Esophagus muscularis mucosa (tissue), 4 donors: Measurements from ENCODE around the gene PUDP.

ENCODE experiments used
- EP300 ChIP-seq: sonication (generic); formaldehyde crosslinking; IDR thresholded peaks from one replicate; pipeline ENCODE4 v1.6.1; 2017; ENCODE audit warnings: antibody characterized with exemption
- POLR2A ChIP-seq: fragments of 450-650 bp; IDR thresholded peaks from one replicate; pipeline ENCODE4 v1.6.1; 2017; ENCODE audit warnings: antibody characterized with exemption, moderate library complexity, mild to moderate bottlenecking, low read depth
- POLR2AphosphoS5 ChIP-seq, 2 donors: sonication (generic); formaldehyde crosslinking; IDR thresholded peaks; one replicate each; pipeline ENCODE4 v1.6.1; 2017; ENCODE audit warnings: antibody characterized with exemption in 2 of 2
- TF ChIP-seq, protein P1 (sequence below), 3 experiments: fragments of 200-600 bp in 2 of 3; fragments of 450-650 bp in 1 of 3; sonication (generic) in 2 of 3; IDR thresholded peaks; one replicate each; pipeline ENCODE4 v1.5.1; 2017 to 2019; ENCODE audit warnings: antibody characterized with exemption in 3 of 3, mild to moderate bottlenecking in 2 of 3, moderate library complexity in 1 of 3

DNA sequence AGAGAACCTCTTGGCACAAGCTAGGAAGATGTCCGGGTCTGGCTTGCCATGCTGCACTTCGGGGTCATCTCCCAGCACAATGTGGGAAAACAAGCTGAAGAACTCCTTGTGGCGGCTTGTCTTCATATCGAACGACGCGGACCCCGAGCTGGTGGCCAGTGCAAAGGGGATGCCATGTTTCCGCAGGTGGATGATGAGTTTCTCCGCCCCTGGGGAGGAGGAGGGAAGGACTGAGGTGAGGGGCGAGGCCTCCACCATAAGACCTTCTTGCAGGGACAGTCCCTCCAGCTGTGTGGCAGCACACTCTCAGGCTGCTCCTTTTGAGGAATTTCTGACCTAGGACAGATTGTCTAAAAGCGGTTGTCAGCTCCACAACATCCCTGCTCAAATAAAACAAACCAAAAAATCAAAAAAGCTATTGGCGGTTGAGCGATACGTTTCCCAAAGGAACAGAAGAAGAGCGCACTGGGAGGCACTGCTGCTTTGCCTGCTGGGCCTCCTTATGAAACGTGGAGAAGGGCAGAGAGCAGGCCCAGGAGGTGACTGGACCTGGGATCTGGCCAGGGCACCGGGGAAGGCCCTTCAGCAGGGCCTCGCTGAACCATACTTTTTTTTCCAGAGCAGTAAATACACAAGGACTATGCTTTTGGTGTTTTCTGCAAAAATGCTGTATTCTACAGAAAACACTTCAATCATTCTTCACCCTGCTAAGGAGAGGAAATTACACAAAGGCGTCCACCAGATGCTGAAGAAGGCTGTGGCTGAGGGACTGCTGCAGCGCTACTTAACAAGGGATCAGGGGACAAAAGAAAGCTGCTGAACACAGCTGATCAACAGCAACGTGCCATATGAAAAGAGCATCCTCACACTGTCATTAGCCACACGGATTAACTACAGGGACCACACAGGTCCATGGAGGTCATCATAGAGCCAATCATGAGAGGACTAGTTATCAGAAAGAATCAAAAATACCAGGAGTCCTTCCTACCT, 70.4 kb downstream of the PUDP start:
- TF ChIP-seq, protein P1, sequence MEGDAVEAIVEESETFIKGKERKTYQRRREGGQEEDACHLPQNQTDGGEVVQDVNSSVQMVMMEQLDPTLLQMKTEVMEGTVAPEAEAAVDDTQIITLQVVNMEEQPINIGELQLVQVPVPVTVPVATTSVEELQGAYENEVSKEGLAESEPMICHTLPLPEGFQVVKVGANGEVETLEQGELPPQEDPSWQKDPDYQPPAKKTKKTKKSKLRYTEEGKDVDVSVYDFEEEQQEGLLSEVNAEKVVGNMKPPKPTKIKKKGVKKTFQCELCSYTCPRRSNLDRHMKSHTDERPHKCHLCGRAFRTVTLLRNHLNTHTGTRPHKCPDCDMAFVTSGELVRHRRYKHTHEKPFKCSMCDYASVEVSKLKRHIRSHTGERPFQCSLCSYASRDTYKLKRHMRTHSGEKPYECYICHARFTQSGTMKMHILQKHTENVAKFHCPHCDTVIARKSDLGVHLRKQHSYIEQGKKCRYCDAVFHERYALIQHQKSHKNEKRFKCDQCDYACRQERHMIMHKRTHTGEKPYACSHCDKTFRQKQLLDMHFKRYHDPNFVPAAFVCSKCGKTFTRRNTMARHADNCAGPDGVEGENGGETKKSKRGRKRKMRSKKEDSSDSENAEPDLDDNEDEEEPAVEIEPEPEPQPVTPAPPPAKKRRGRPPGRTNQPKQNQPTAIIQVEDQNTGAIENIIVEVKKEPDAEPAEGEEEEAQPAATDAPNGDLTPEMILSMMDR (IDR thresholded peaks at IDR 0.05) = no peak
- TF ChIP-seq EP300 (no peak), POLR2A (no peak), POLR2AphosphoS5 (IDR thresholded peaks at IDR 0.05) (no peak)
